Neuronal stem cell (in vitro differentiated cells): ENCODE measurements around the gene FAM193A.

ENCODE experiments used
- DNase-seq: peaks from one replicate; pipeline ENCODE4 v3.0.0-alpha.2; 2013; ENCODE audit warnings: low spot score
- H2AFZ ChIP-seq: one replicate; pipeline ENCODE4 v1.6.1; 2013; ENCODE audit warnings: mild to moderate bottlenecking, low read length, inconsistent platforms
- H2AK5ac ChIP-seq: 2 replicates; pipeline ENCODE4 v1.6.1; 2013; ENCODE audit warnings: low read depth, mild to moderate bottlenecking, inconsistent platforms, low read length, moderate library complexity, mixed read lengths
- H2BK120ac ChIP-seq: 2 replicates; pipeline ENCODE4 v1.6.1; 2013; ENCODE audit warnings: low read depth, mild to moderate bottlenecking, inconsistent platforms, low read length, moderate library complexity, mixed read lengths
- H2BK12ac ChIP-seq: one replicate; pipeline ENCODE4 v1.6.1; 2013; ENCODE audit warnings: low read length, inconsistent platforms
- H2BK15ac ChIP-seq: 2 replicates; pipeline ENCODE4 v1.6.1; 2013; ENCODE audit warnings: mild to moderate bottlenecking, low read length, inconsistent platforms, mixed read lengths
- H2BK5ac ChIP-seq: one replicate; pipeline ENCODE4 v1.6.1; 2013; ENCODE audit warnings: inconsistent platforms, mild to moderate bottlenecking, low read length, moderate library complexity
- H3K14ac ChIP-seq: one replicate; pipeline ENCODE4 v1.6.1; 2013; ENCODE audit warnings: low read length, inconsistent platforms
- H3K18ac ChIP-seq: 2 replicates; pipeline ENCODE4 v1.6.1; 2013; ENCODE audit warnings: low read length, inconsistent platforms
- H3K23ac ChIP-seq: 2 replicates; pipeline ENCODE4 v1.6.1; 2013; ENCODE audit warnings: low read depth, mild to moderate bottlenecking, mixed read lengths, low read length, inconsistent platforms; ENCODE audit not compliant: poor library complexity
- H3K27ac ChIP-seq: replicated peaks from 3 replicates; pipeline ENCODE4 v1.5.1; 2013; ENCODE audit warnings: low read length, inconsistent platforms
- H3K27me3 ChIP-seq, 3 experiments: 2 replicates each; pipeline ENCODE4 v1.6.1; 2013; ENCODE audit warnings: low read length in 3 of 3, mild to moderate bottlenecking in 2 of 3, inconsistent platforms in 1 of 3, low read depth in 1 of 3, mixed read lengths in 1 of 3, moderate library complexity in 1 of 3; ENCODE audit not compliant: control insufficient read depth in 3 of 3, insufficient read depth in 3 of 3
- H3K36me3 ChIP-seq, 2 donors: replicated peaks in 1 of 2; 2 replicates each; pipeline ENCODE4 v1.6.1; 2013; ENCODE audit warnings: low read length in 2 of 2; ENCODE audit not compliant: control insufficient read depth in 2 of 2, insufficient read depth in 2 of 2
- H3K4ac ChIP-seq: 2 replicates; pipeline ENCODE4 v1.6.1; 2013; ENCODE audit warnings: inconsistent platforms, mild to moderate bottlenecking, low read length, moderate library complexity
- H3K4me1 ChIP-seq, 2 donors: 1 replicate in 1 of 2; 2 replicates in 1 of 2; pipeline ENCODE4 v1.6.1; 2013; ENCODE audit warnings: low read length in 2 of 2, low read depth in 1 of 2; ENCODE audit not compliant: control insufficient read depth in 2 of 2, insufficient read depth in 1 of 2
- H3K4me2 ChIP-seq: one replicate; pipeline ENCODE4 v1.6.1; 2013; ENCODE audit warnings: mild to moderate bottlenecking, low read length, inconsistent platforms; ENCODE audit not compliant: insufficient read depth, poor library complexity, severe bottlenecking
- H3K4me3 ChIP-seq, 2 donors: 2 replicates each; pipeline ENCODE4 v1.5.1; 2013; ENCODE audit warnings: low read length in 2 of 2, mild to moderate bottlenecking in 2 of 2, inconsistent platforms in 1 of 2, moderate library complexity in 1 of 2
- H3K79me1 ChIP-seq: one replicate; pipeline ENCODE4 v1.6.1; 2013; ENCODE audit warnings: low read depth, mild to moderate bottlenecking, inconsistent platforms, low read length, moderate library complexity
- H3K9ac ChIP-seq: one replicate; pipeline ENCODE4 v1.6.1; 2013; ENCODE audit warnings: mild to moderate bottlenecking, low read depth, low read length, inconsistent platforms; ENCODE audit not compliant: poor library complexity
- H3K9me3 ChIP-seq, 2 donors: replicated peaks in 1 of 2; 2 replicates each; pipeline versions ENCODE3 to v1.6.1; 2013; ENCODE audit warnings: low read length in 2 of 2, mild to moderate bottlenecking in 2 of 2, inconsistent platforms in 1 of 2, low read depth in 1 of 2, mixed read lengths in 1 of 2, moderate library complexity in 1 of 2; ENCODE audit not compliant: control insufficient read depth in 2 of 2, insufficient read depth in 1 of 2
- H4K8ac ChIP-seq: one replicate; pipeline ENCODE4 v1.6.1; 2013; ENCODE audit warnings: low read depth, mild to moderate bottlenecking, inconsistent platforms, low read length, moderate library complexity
- H4K91ac ChIP-seq: one replicate; pipeline ENCODE4 v1.6.1; 2013; ENCODE audit warnings: low read length, low read depth, mild to moderate bottlenecking, inconsistent platforms; ENCODE audit not compliant: poor library complexity
- WGBS, 2 donors: extraction: QIAGEN DNeasy Blood & Tissue Kit; methylation state at CpG; one replicate each; pipeline ENCODE4 v1.1.7; 2013; ENCODE audit warnings: missing lambda C conversion rate in 2 of 2, mixed read lengths in 1 of 2; ENCODE audit not compliant: insufficient read length in 2 of 2, insufficient replicate concordance in 1 of 2; ENCODE audit errors: extremely low coverage in 2 of 2; 5-methylcytosine and 5-hydroxymethylcytosine counted together

Gene FAM193A

DNA sequence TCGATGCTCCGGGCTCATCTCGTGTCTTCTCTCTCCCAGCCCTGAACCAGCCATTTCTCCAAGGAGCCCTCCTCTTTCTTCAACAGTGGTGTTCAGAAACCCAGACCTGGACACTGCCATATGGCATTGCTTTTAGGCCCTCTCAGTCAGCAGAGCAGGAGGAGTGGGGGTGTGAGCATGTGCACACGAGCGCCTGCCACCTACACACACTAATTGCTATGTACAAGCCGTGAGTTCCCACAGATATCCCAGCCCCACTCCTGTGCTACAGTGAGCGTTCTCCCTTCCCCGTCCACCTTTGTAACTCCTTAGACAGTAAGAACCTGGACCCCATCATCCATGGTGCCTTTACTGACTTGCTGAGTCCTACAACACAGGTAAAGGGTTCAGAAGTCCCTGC is 165.9 kb downstream of the FAM193A start:
- no peak overlapping the region for H3K27ac ChIP-seq
- no peak overlapping the region for H2BK5ac ChIP-seq
- no peak overlapping the region for H2AFZ ChIP-seq
- no peak overlapping the region for H3K4ac ChIP-seq
- H3K27me3 ChIP-seq = no peaks in the 10 kb centered on the region
- no CpG with 5 or more reads among the region's 8 CpGs for WGBS, 2 donors
- H3K23ac ChIP-seq = no peak overlapping the region
- H3K79me1 ChIP-seq = no peaks in the 10 kb centered on the region
- H3K9me3 ChIP-seq = no peaks in the 10 kb centered on the region
- DNase-seq = no peak
- H3K14ac ChIP-seq = no peak overlapping the region
- H3K9ac ChIP-seq = peak overlapping the region; percentile 2
- H3K4me2 ChIP-seq = no peak overlapping the region
- no peak overlapping the region for H2BK15ac ChIP-seq
- peaks cover 36 to 94% of the 10 kb centered on the region in 2 donors for H3K36me3 ChIP-seq
- H4K91ac ChIP-seq = no peak overlapping the region
- H2AK5ac ChIP-seq = no peak overlapping the region
- no peak overlapping the region for H3K18ac ChIP-seq
- H2BK120ac ChIP-seq = no peak overlapping the region
- H3K4me3 ChIP-seq = no peak overlapping the region
- no peak overlapping the region for H2BK12ac ChIP-seq
- H4K8ac ChIP-seq = no peak overlapping the region
- no peaks in the 10 kb centered on the region for H3K4me1 ChIP-seq

- no peak overlapping the region for H2AK5ac ChIP-seq
- H3K23ac ChIP-seq = no peak overlapping the region
- no peak overlapping the region for H3K27ac ChIP-seq
- H2BK15ac ChIP-seq = no peak overlapping the region
- no peak overlapping the region for H3K9ac ChIP-seq
- no peaks in the 10 kb centered on the region for H3K27me3 ChIP-seq
- no peak overlapping the region for H2AFZ ChIP-seq
- H3K4me2 ChIP-seq = no peak overlapping the region
- no peaks in the 10 kb centered on the region for H3K79me1 ChIP-seq
- no peak overlapping the region for H2BK12ac ChIP-seq
- no CpG with 5 or more reads among the region's 7 CpGs for WGBS, 2 donors
- no peak overlapping the region for H2BK120ac ChIP-seq
- DNase-seq = no peak
- no peak overlapping the region for H4K91ac ChIP-seq
- no peak overlapping the region for H3K14ac ChIP-seq
- H3K4me3 ChIP-seq = no peak overlapping the region
- H2BK5ac ChIP-seq = no peak overlapping the region
- no peak overlapping the region for H3K18ac ChIP-seq
- H3K4ac ChIP-seq = no peak overlapping the region
- no peaks in the 10 kb centered on the region for H3K4me1 ChIP-seq
- peaks cover 35 to 93% of the 10 kb centered on the region in 2 donors for H3K36me3 ChIP-seq
- no peak overlapping the region for H4K8ac ChIP-seq
- H3K9me3 ChIP-seq = no peaks in the 10 kb centered on the region
These were observed 166.3 kb downstream of the FAM193A start for GRCh38 chr4:2702770-2703169.

DNA sequence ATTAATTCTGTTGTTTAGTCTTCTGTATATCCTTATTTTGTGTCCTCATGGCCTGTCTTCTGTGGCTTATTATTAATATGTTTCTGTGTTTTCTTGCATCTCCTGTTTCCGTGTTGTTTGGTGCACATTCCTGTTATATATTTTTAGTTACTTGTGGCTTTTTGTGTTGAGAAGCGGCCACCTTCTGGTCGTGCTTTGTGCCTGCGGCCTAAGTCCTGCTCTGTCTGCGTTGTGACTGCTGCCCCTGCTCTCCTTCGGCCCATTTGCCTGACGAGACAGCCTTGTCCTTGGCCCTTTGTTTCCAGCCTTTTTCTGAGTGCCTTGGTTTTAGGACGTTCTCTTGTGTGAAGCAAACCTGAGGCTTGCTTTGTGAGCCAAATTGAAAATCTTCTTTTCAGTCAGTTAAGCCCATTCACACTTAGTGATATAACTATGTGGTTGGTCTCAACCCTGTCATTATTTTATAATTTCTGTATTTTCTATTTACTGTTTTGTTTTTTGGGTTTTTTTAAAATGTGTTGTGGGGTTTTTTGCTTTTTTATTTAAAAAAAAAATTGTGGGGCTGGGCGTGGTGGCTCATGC is 175.9 kb downstream of the FAM193A start:
- Histone ChIP-seq H3K14ac (no peak overlapping the region), H3K79me1 (no peaks in the 10 kb centered on the region), H4K8ac (no peak overlapping the region), H3K4me3 (no peak overlapping the region), H3K23ac (no peak overlapping the region), H2AFZ (no peak overlapping the region), H4K91ac (no peak overlapping the region), H3K9me3 (peaks cover 2 to 6% of the 10 kb centered on the region in 2 donors), H3K18ac (no peak overlapping the region), H2BK5ac (no peak overlapping the region), H2BK120ac (no peak overlapping the region), H2BK12ac (no peak overlapping the region), H3K36me3 (peaks cover 16 to 76% of the 10 kb centered on the region in 2 donors), H3K4me1 (peaks cover 0 to 2% of the 10 kb centered on the region in 2 donors), H2AK5ac (no peak overlapping the region), H2BK15ac (no peak overlapping the region), H3K27me3 (no peaks in the 10 kb centered on the region), H3K27ac (no peak overlapping the region), H3K4me2 (no peak overlapping the region), H3K4ac (no peak overlapping the region), H3K9ac (no peak overlapping the region)
- WGBS, 2 donors = no CpG with 5 or more reads among the region's 9 CpGs
- DNase-seq = no peak

DNA sequence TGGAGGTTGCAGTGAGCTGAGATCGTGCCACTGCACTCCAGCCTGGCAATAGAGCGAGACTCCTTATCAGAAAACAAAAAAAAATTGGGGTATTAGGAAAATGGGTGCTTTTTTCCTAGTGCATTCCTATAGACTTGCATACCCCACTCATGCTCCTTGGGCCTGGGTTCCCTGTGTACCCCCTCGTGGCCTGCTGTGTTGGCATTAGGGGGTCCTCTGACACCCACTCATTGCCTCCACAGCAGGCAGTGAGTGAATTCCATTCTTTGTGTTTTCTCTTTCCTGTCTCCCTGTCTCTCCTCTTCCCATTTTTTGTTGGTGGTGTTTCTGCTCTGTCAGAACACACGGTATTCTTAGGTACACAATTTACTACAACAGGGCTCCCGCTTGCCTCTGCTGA is 176.9 kb downstream of the FAM193A start:
- no CpG with 5 or more reads among the region's 5 CpGs for WGBS, 2 donors

More for the DNA sequence above, 176.9 kb downstream of the FAM193A start:
- Histone ChIP-seq H2BK5ac (no peak overlapping the region), H4K8ac (no peak overlapping the region), H3K79me1 (no peaks in the 10 kb centered on the region), H2BK120ac (no peak overlapping the region), H2AK5ac (no peak overlapping the region), H3K27me3 (no peaks in the 10 kb centered on the region), H3K36me3 (peaks cover 16 to 77% of the 10 kb centered on the region in 2 donors), H4K91ac (no peak overlapping the region), H2AFZ (no peak overlapping the region), H3K18ac (no peak overlapping the region), H3K9me3 (peaks cover 2 to 6% of the 10 kb centered on the region in 2 donors), H2BK15ac (no peak overlapping the region), H3K9ac (no peak overlapping the region), H3K4me3 (no peak overlapping the region), H3K23ac (no peak overlapping the region), H3K4me1 (peaks cover 0 to 2% of the 10 kb centered on the region in 2 donors), H3K27ac (no peak overlapping the region), H3K4ac (no peak overlapping the region), H3K4me2 (no peak overlapping the region), H2BK12ac (no peak overlapping the region), H3K14ac (no peak overlapping the region)
- DNase-seq = no peak
